KOPT-K1 (cell line): Measurements from ENCODE around the gene SMPD4.
"Not testable (repeated sequence)": the region's sequence is repeated elsewhere in the genome, so short reads cannot be mapped to it uniquely, and the experiment has no call there.

ENCODE experiments used
- H3K27ac ChIP-seq: fragments of 200-600 bp; sonication (generic); 2 replicates; pipeline ENCODE4 v1.5.1; 2016; ENCODE audit warnings: antibody characterized with exemption, mild to moderate bottlenecking, low read depth, low read length; ENCODE audit not compliant: poor library complexity, severe bottlenecking
- H3K36me3 ChIP-seq: fragments of 200-600 bp; sonication (generic); 2 replicates; pipeline ENCODE4 v1.5.1; 2017; ENCODE audit warnings: antibody characterized with exemption, mild to moderate bottlenecking, low read length, moderate library complexity; ENCODE audit not compliant: insufficient read depth
- H3K9me3 ChIP-seq: fragments of 200-600 bp; sonication (generic); 2 replicates; pipeline ENCODE4 v1.5.1; 2017; ENCODE audit warnings: antibody characterized with exemption, low read length, mild to moderate bottlenecking; ENCODE audit not compliant: insufficient read depth, poor library complexity, severe bottlenecking

The SMPD4 gene

GRCh38 chr2:130181325-130181879, at the start of gene SMPD4:
Gene SMPD4 (minus strand): TSS chr2:130181602. CDS start chr2:130176592, 5,010 bp downstream.
- Histone ChIP-seq H3K36me3 (peaks cover 43% of the 10 kb centered on the region), H3K9me3 (no peaks in the 10 kb centered on the region), H3K27ac (peak within 1 kb of the TSS; percentile 97)

- not testable (repeated sequence) for H3K36me3 ChIP-seq, H3K9me3 ChIP-seq, H3K27ac ChIP-seq
Observed at GRCh38 chr2:130230907-130231306, 49.5 kb upstream of the SMPD4 start.

- H3K36me3 ChIP-seq, H3K27ac ChIP-seq, H3K9me3 ChIP-seq: not testable (repeated sequence)
Observed at GRCh38 chr2:130230376-130230775, 49.0 kb upstream of the SMPD4 start.

GRCh38 chr2:130229161-130229510, 47.7 kb upstream of the SMPD4 start:
- not testable (repeated sequence) for H3K27ac ChIP-seq, H3K9me3 ChIP-seq, H3K36me3 ChIP-seq

GRCh38 chr2:130228467-130229160, 47.2 kb upstream of the SMPD4 start:
- not testable (repeated sequence) for H3K9me3 ChIP-seq, H3K27ac ChIP-seq, H3K36me3 ChIP-seq

GRCh38 chr2:130228005-130228404, 46.6 kb upstream of the SMPD4 start:
- not testable (repeated sequence) for H3K36me3 ChIP-seq, H3K9me3 ChIP-seq, H3K27ac ChIP-seq

- H3K36me3 ChIP-seq, H3K9me3 ChIP-seq, H3K27ac ChIP-seq: not testable (repeated sequence)
Observed at GRCh38 chr2:130222523-130222922, 41.1 kb upstream of the SMPD4 start.

- H3K27ac ChIP-seq, H3K9me3 ChIP-seq, H3K36me3 ChIP-seq: not testable (repeated sequence)
Observed at GRCh38 chr2:130220505-130220904, 39.1 kb upstream of the SMPD4 start.

- H3K36me3 ChIP-seq, H3K27ac ChIP-seq: not testable (repeated sequence)
Observed at GRCh38 chr2:130219147-130219546, 37.7 kb upstream of the SMPD4 start.

GRCh38 chr2:130207051-130207450, 25.6 kb upstream of the SMPD4 start:
- H3K27ac ChIP-seq, H3K36me3 ChIP-seq: not testable (repeated sequence)

More at GRCh38 chr2:130219147-130219546, 37.7 kb upstream of the SMPD4 start:
- not testable (repeated sequence) for H3K9me3 ChIP-seq

GRCh38 chr2:130203150-130203549, 21.7 kb upstream of the SMPD4 start:
- H3K36me3 ChIP-seq, H3K9me3 ChIP-seq, H3K27ac ChIP-seq: not testable (repeated sequence)

More at GRCh38 chr2:130207051-130207450, 25.6 kb upstream of the SMPD4 start:
- not testable (repeated sequence) for H3K9me3 ChIP-seq

- not testable (repeated sequence) for H3K36me3 ChIP-seq, H3K9me3 ChIP-seq, H3K27ac ChIP-seq
Observed at GRCh38 chr2:130202518-130202917, 21.1 kb upstream of the SMPD4 start.

- Histone ChIP-seq H3K27ac (no peak within 1 kb of the TSS), H3K36me3 (no peaks in the 10 kb centered on the region), H3K9me3 (no peaks in the 10 kb centered on the region)
Observed at GRCh38 chr2:130198343-130198742, 16.9 kb upstream of the SMPD4 start, which contains the start of gene TUBA3E. Gene TUBA3E (minus strand): TSS chr2:130198439. CDS start chr2:130198360, 79 bp downstream.

GRCh38 chr2:130196052-130196451, 14.7 kb upstream of the SMPD4 start:
- H3K36me3 ChIP-seq, H3K27ac ChIP-seq, H3K9me3 ChIP-seq: not testable (repeated sequence)

GRCh38 chr2:130195089-130195635, 13.8 kb upstream of the SMPD4 start:
- peaks cover 11% of the 10 kb centered on the region; the same call in 1 of the 2 replicates for H3K36me3 ChIP-seq
- H3K9me3 ChIP-seq, H3K27ac ChIP-seq: not testable (repeated sequence)

GRCh38 chr2:130193824-130194223, 12.4 kb upstream of the SMPD4 start:
- H3K36me3 ChIP-seq, result peaks cover 18% of the 10 kb centered on the region; the same call in 1 of the 2 replicates
- H3K27ac ChIP-seq, H3K9me3 ChIP-seq: not testable (repeated sequence)
